Liver (tissue), 9 donors: ENCODE measurements around the gene TDO2. TPM values are rescaled to one million over a fixed set of nuclear protein-coding genes. Genes with fewer than 3 reads are reported as not detected.

Experiments
- DNase-seq: peaks from one replicate; pipeline ENCODE4 v3.0.0-alpha.2; 2017; ENCODE audit warnings: low spot score
- H3K27ac ChIP-seq, 2 donors: one replicate each; pipeline ENCODE4 v1.7.0; 2013; ENCODE audit warnings: inconsistent platforms in 2 of 2, low read length in 2 of 2, control low read depth in 1 of 2, low read depth in 1 of 2, mild to moderate bottlenecking in 1 of 2
- H3K27me3 ChIP-seq, 4 donors: one replicate each; pipeline versions ENCODE4 v1.6.1 to v1.7.0; 2013; ENCODE audit warnings: low read length in 3 of 4, inconsistent platforms in 1 of 4, mild to moderate bottlenecking in 1 of 4, moderate library complexity in 1 of 4; ENCODE audit not compliant: control insufficient read depth in 4 of 4, insufficient read depth in 4 of 4
- H3K36me3 ChIP-seq, 4 donors: one replicate each; pipeline versions ENCODE4 v1.6.1 to v1.7.0; 2013; ENCODE audit warnings: low read length in 3 of 4, mild to moderate bottlenecking in 3 of 4, low read depth in 1 of 4, moderate library complexity in 1 of 4; ENCODE audit not compliant: control insufficient read depth in 4 of 4, insufficient read depth in 3 of 4
- H3K4me1 ChIP-seq, 4 donors: one replicate each; pipeline versions ENCODE4 v1.6.1 to v1.7.0; 2013; ENCODE audit warnings: low read length in 3 of 4, mild to moderate bottlenecking in 3 of 4, moderate library complexity in 1 of 4; ENCODE audit not compliant: control insufficient read depth in 4 of 4, insufficient read depth in 4 of 4
- H3K4me3 ChIP-seq, 3 donors: one replicate each; pipeline versions ENCODE4 v1.6.1 to v1.7.0; 2013; ENCODE audit warnings: low read length in 3 of 3, control low read depth in 1 of 3, low read depth in 1 of 3, mild to moderate bottlenecking in 1 of 3
- H3K9ac ChIP-seq, 2 donors: one replicate each; pipeline ENCODE4 v1.7.0; 2013; ENCODE audit warnings: low read length in 2 of 2, mild to moderate bottlenecking in 2 of 2, moderate library complexity in 2 of 2, control low read depth in 1 of 2, low read depth in 1 of 2
- H3K9me3 ChIP-seq, 4 donors: one replicate each; pipeline versions ENCODE4 v1.6.1 to v1.7.0; 2013; ENCODE audit warnings: low read length in 3 of 4; ENCODE audit not compliant: control insufficient read depth in 4 of 4
- ATF3 ChIP-seq: IDR thresholded peaks from 2 replicates; pipeline ENCODE4 v1.6.1; 2016; ENCODE audit warnings: antibody characterized with exemption
- CTCF ChIP-seq: fragments of 150-350 bp; IDR thresholded peaks from 2 replicates; pipeline ENCODE4 v1.5.1; 2017; ENCODE audit warnings: improper control_type of control experiment, low read depth, low read length; ENCODE audit not compliant: missing input control
- EGR1 ChIP-seq, 2 donors: IDR thresholded peaks; 2 replicates each; pipeline ENCODE4 v1.6.1; 2016 to 2018; ENCODE audit warnings: antibody characterized with exemption in 2 of 2, low read depth in 2 of 2
- FOXA2 ChIP-seq: IDR thresholded peaks from 2 replicates; pipeline ENCODE4 v1.6.1; 2016; ENCODE audit warnings: antibody characterized with exemption
- HNF4A ChIP-seq, 2 donors: conservative IDR thresholded peaks; 2 replicates each; pipeline ENCODE4 v1.6.1; 2016; ENCODE audit warnings: antibody characterized with exemption in 2 of 2, mild to moderate bottlenecking in 2 of 2
- RAD21 ChIP-seq, 2 donors: IDR thresholded peaks; 2 replicates each; pipeline ENCODE4 v1.6.1; 2016; ENCODE audit warnings: antibody characterized with exemption in 2 of 2, mild to moderate bottlenecking in 2 of 2
- TAF1 ChIP-seq: conservative IDR thresholded peaks from 2 replicates; pipeline ENCODE4 v1.6.1; 2016; ENCODE audit warnings: antibody characterized with exemption, mild to moderate bottlenecking
- ZBTB33 ChIP-seq: IDR thresholded peaks from 2 replicates; pipeline ENCODE4 v1.6.1; 2016; ENCODE audit warnings: antibody characterized with exemption
- WGBS: extraction: QIAGEN DNeasy Blood & Tissue Kit; methylation state at CpG from one replicate; pipeline ENCODE4 v1.1.7; 2013; 5-methylcytosine and 5-hydroxymethylcytosine counted together
- polyA plus RNA-seq, 2 donors: library from polyadenylated mRNA; stranded (reverse) in 1 of 2; unstranded in 1 of 2; fragments of 200-250 nt in 1 of 2; fragments of >200 nt in 1 of 2; fragmentation: Nextera tagmentation in 1 of 2; extraction: Ambion mirVana in 1 of 2; gene quantifications; one replicate each; pipeline versions ENCODE4 v1.2.1 to v1.2.3, GENCODE V29; 2013 to 2015
- total RNA-seq, 2 donors: library from RNA; depleted of rRNA; stranded (reverse); fragments of >200 nt; gene quantifications; one replicate each; pipeline ENCODE4 v1.2.3, GENCODE V29; 2014
- donor health status: healthy.
- donor health status: healthy.
- donor health status: healthy.
- donor health status: healthy.
- donor health status: healthy.

The TDO2 gene
- total and polyA plus RNA-seq, 4 donors = 163 to 1,057 (median 533) TPM

GRCh38 chr4:155966731-155967395, 63.4 kb downstream of the TDO2 start:
- Histone ChIP-seq H3K4me3 (no peak overlapping the region), H3K27me3 (no peaks in the 10 kb centered on the region), H3K9me3 (peaks cover 0 to 2% (median 0%) of the 10 kb centered on the region in 4 donors), H3K27ac (no peak overlapping the region), H3K9ac (no peak overlapping the region), H3K36me3 (no peaks in the 10 kb centered on the region), H3K4me1 (no peaks in the 10 kb centered on the region)
- TF ChIP-seq TAF1 (no peak), EGR1 (IDR thresholded peaks at IDR 0.05; ENCODE audit: low read depth in 2 of 2) (no peak), FOXA2 (no peak), ATF3 (no peak), CTCF (no peak), HNF4A (conservative IDR thresholded peaks at IDR 0.05) (no peak), ZBTB33 (no peak), RAD21 (IDR thresholded peaks at IDR 0.05) (no peak)
- 83% methylated on average over 3 of the region's 3 CpGs for WGBS
- DNase-seq = no peak

Other genes starting within 250 kb of the TDO2 start
- gene GUCY1A1, start 236.8 kb upstream of the TDO2 start, total RNA-seq = 10 to 100 TPM in 1 of 2 donors, 1 to 10 TPM in 1; 9.7 to 13.5 TPM
- 1 to 10 TPM; 2.8 to 5.6 TPM for gene GUCY1A1, start 236.8 kb upstream of the TDO2 start, polyA plus RNA-seq
- 1 to 10 TPM; 4.9 to 6.7 TPM for gene GUCY1B1, start 144.7 kb upstream of the TDO2 start, total RNA-seq
- 1 to 10 TPM; 2.6 to 2.7 TPM for gene GUCY1B1, start 144.7 kb upstream of the TDO2 start, polyA plus RNA-seq
- gene ASIC5, start 37.4 kb upstream of the TDO2 start, total RNA-seq = not detected
- gene ASIC5, start 37.4 kb upstream of the TDO2 start, polyA plus RNA-seq = not detected
- 10 to 100 TPM; 20.7 to 36.7 TPM for gene CTSO, start 50.2 kb downstream of the TDO2 start, total RNA-seq
- gene CTSO, start 50.2 kb downstream of the TDO2 start, polyA plus RNA-seq = 10 to 100 TPM; 23.1 to 25.9 TPM